NB4 (cell line): Measurements from ENCODE around the gene STING1.
"Not testable (repeated sequence)": the region's sequence is repeated elsewhere in the genome, so short reads cannot be mapped to it uniquely, and the experiment has no call there.

ENCODE experiments used
- CTCF ChIP-seq: IDR thresholded peaks from one replicate; pipeline ENCODE4 v1.5.1; 2012; ENCODE audit warnings: low read depth, low read length
- MYC ChIP-seq: IDR thresholded peaks from 2 replicates; pipeline ENCODE4 v1.6.1; 2011; ENCODE audit warnings: low read depth, low read length

GRCh38 chr5:139478657-139479423, 3.7 kb downstream of the STING1 start:
- not testable (repeated sequence) for TF ChIP-seq CTCF, MYC
